HepG2 (cell line): Measurements from ENCODE around the gene SLITRK6.

Source experiments
- CREB1 ChIP-seq, 2 experiments: fragments of 450-650 bp in 1 of 2; IDR thresholded peaks; 2 replicates each; pipeline ENCODE4 v1.6.1; 2016 to 2017; ENCODE audit warnings: control low read depth in 1 of 2, mild to moderate bottlenecking in 1 of 2, missing compliant biosample characterization in 1 of 2, missing genetic modification characterization in 1 of 2
- EZH2 ChIP-seq: conservative IDR thresholded peaks from 2 replicates; pipeline ENCODE4 v1.6.1; 2012; ENCODE audit warnings: mild to moderate bottlenecking, low read depth, low read length, moderate library complexity
- FOXM1 ChIP-seq: sonication (generic); formaldehyde crosslinking; IDR thresholded peaks from 2 replicates; pipeline ENCODE4 v1.5.0; 2020; ENCODE audit warnings: missing genetic modification reagents
- GATAD2A ChIP-seq: IDR thresholded peaks from 2 replicates; pipeline ENCODE4 v1.6.1; 2016
- GTF2F1 ChIP-seq: fragments of 150-350 bp; IDR thresholded peaks from 2 replicates; pipeline ENCODE4 v1.6.1; 2014; ENCODE audit warnings: low read length
- MED1 ChIP-seq: sonication (generic); formaldehyde crosslinking; IDR thresholded peaks from 2 replicates; pipeline ENCODE4 v1.4.0; 2020; ENCODE audit warnings: missing genetic modification reagents
- ZFP37 ChIP-seq: sonication (generic); formaldehyde crosslinking; IDR thresholded peaks from 2 replicates; pipeline ENCODE4 v1.4.0; 2020; ENCODE audit warnings: missing genetic modification reagents, borderline replicate concordance
- ZNF678 ChIP-seq: sonication (generic); formaldehyde crosslinking; IDR thresholded peaks from 2 replicates; pipeline ENCODE4 v1.4.0; 2020; ENCODE audit warnings: mild to moderate bottlenecking, missing genetic modification reagents
- TF ChIP-seq, protein P1 (sequence below), 2 experiments: IDR thresholded peaks; 2 replicates each; pipeline ENCODE4 v1.6.1; 2011 to 2012; ENCODE audit warnings: low read length in 2 of 2, borderline replicate concordance in 1 of 2, low read depth in 1 of 2, mild to moderate bottlenecking in 1 of 2, moderate library complexity in 1 of 2
- TF ChIP-seq, protein P2 (sequence below): sonication (generic); formaldehyde crosslinking; IDR thresholded peaks from 2 replicates; pipeline ENCODE4 v1.5.0; 2020; ENCODE audit warnings: mild to moderate bottlenecking, missing genetic modification reagents, moderate library complexity

DNA sequence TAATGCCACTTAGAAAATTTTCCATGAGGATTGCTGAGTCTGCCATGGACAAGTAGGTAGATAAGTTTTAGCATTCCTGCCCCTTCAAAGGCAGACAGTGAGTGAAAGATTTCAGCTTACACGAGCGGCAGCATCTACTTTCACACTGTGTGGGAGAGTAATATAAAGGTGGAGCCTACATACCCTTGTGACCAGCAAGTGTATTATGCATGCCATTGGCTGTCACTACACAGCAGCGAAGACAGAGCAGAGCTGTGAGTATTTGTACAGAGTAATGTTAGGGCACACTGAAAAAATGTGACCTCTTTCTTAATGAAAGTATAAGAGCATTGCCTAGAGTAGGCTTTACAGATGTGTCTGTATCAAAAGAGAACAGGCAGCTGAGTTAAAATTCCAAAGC lies 14.0 kb downstream of the SLITRK6 start:
- TF ChIP-seq, protein P1, sequence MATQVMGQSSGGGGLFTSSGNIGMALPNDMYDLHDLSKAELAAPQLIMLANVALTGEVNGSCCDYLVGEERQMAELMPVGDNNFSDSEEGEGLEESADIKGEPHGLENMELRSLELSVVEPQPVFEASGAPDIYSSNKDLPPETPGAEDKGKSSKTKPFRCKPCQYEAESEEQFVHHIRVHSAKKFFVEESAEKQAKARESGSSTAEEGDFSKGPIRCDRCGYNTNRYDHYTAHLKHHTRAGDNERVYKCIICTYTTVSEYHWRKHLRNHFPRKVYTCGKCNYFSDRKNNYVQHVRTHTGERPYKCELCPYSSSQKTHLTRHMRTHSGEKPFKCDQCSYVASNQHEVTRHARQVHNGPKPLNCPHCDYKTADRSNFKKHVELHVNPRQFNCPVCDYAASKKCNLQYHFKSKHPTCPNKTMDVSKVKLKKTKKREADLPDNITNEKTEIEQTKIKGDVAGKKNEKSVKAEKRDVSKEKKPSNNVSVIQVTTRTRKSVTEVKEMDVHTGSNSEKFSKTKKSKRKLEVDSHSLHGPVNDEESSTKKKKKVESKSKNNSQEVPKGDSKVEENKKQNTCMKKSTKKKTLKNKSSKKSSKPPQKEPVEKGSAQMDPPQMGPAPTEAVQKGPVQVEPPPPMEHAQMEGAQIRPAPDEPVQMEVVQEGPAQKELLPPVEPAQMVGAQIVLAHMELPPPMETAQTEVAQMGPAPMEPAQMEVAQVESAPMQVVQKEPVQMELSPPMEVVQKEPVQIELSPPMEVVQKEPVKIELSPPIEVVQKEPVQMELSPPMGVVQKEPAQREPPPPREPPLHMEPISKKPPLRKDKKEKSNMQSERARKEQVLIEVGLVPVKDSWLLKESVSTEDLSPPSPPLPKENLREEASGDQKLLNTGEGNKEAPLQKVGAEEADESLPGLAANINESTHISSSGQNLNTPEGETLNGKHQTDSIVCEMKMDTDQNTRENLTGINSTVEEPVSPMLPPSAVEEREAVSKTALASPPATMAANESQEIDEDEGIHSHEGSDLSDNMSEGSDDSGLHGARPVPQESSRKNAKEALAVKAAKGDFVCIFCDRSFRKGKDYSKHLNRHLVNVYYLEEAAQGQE (IDR thresholded peaks at IDR 0.05; ENCODE audit: borderline replicate concordance in 1 of 2, low read depth in 1 of 2, low read length in 2 of 2) = no peak
- TF ChIP-seq FOXM1 (no peak), ZFP37 (CRISPR knock-in tag) (no peak), GATAD2A (no peak), MED1 (CRISPR knock-in tag) (no peak), CREB1 (IDR thresholded peaks at IDR 0.05) (no peak), CREB1 (CRISPR knock-in tag; IDR thresholded peaks at IDR 0.05) (no peak), EZH2 (no peak), GTF2F1 (no peak), ZNF678 (CRISPR knock-in tag) (no peak)
- TF ChIP-seq, protein P2, sequence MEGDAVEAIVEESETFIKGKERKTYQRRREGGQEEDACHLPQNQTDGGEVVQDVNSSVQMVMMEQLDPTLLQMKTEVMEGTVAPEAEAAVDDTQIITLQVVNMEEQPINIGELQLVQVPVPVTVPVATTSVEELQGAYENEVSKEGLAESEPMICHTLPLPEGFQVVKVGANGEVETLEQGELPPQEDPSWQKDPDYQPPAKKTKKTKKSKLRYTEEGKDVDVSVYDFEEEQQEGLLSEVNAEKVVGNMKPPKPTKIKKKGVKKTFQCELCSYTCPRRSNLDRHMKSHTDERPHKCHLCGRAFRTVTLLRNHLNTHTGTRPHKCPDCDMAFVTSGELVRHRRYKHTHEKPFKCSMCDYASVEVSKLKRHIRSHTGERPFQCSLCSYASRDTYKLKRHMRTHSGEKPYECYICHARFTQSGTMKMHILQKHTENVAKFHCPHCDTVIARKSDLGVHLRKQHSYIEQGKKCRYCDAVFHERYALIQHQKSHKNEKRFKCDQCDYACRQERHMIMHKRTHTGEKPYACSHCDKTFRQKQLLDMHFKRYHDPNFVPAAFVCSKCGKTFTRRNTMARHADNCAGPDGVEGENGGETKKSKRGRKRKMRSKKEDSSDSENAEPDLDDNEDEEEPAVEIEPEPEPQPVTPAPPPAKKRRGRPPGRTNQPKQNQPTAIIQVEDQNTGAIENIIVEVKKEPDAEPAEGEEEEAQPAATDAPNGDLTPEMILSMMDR (CRISPR knock-in tag) = no peak
